H9 (cell line): ENCODE data around the gene HERPUD2. TPM values are rescaled to one million over a fixed set of nuclear protein-coding genes. Genes with fewer than 3 reads are reported as not detected.

Source experiments
- DNase-seq: peaks from one replicate; pipeline ENCODE4 v3.0.0-alpha.2; 2017
- H2AFZ ChIP-seq: one replicate; pipeline ENCODE4 v1.6.1; 2013; ENCODE audit warnings: mild to moderate bottlenecking, low read length, control low read depth, moderate library complexity
- H2AK5ac ChIP-seq: 2 replicates; pipeline ENCODE4 v1.6.1; 2013; ENCODE audit warnings: low read length, control low read depth, mixed read lengths; ENCODE audit not compliant: insufficient read length
- H2BK120ac ChIP-seq: one replicate; pipeline ENCODE4 v1.6.1; 2013; ENCODE audit warnings: low read depth, mild to moderate bottlenecking, low read length, control low read depth, inconsistent platforms; ENCODE audit not compliant: poor library complexity, severe bottlenecking
- H2BK12ac ChIP-seq: 2 replicates; pipeline ENCODE4 v1.6.1; 2013; ENCODE audit warnings: low read length, control low read depth, mixed read lengths, low read depth; ENCODE audit not compliant: insufficient read length
- H2BK15ac ChIP-seq: 2 replicates; pipeline ENCODE4 v1.6.1; 2013; ENCODE audit warnings: low read depth, low read length, control low read depth
- H2BK20ac ChIP-seq: one replicate; pipeline ENCODE4 v1.6.1; 2013; ENCODE audit warnings: low read depth, mild to moderate bottlenecking, low read length, control low read depth, inconsistent platforms; ENCODE audit not compliant: poor library complexity, severe bottlenecking
- H2BK5ac ChIP-seq: 2 replicates; pipeline ENCODE4 v1.6.1; 2013; ENCODE audit warnings: low read length, control low read depth, mixed read lengths; ENCODE audit not compliant: insufficient read length
- H3K14ac ChIP-seq: 2 replicates; pipeline ENCODE4 v1.6.1; 2013; ENCODE audit warnings: low read length, control low read depth; ENCODE audit not compliant: insufficient read depth
- H3K18ac ChIP-seq: 2 replicates; pipeline ENCODE4 v1.6.1; 2013; ENCODE audit warnings: low read depth, mild to moderate bottlenecking, mixed read lengths, low read length, control low read depth; ENCODE audit not compliant: insufficient read length
- H3K23ac ChIP-seq: 2 replicates; pipeline ENCODE4 v1.6.1; 2013; ENCODE audit warnings: low read length, control low read depth, mixed read lengths, low read depth; ENCODE audit not compliant: insufficient read length
- H3K23me2 ChIP-seq: 2 replicates; pipeline ENCODE4 v1.6.1; 2013; ENCODE audit warnings: low read depth, mild to moderate bottlenecking, mixed read lengths, low read length, control low read depth; ENCODE audit not compliant: insufficient read length, poor library complexity, severe bottlenecking
- H3K27ac ChIP-seq: 2 replicates; pipeline ENCODE4 v1.5.1; 2013; ENCODE audit warnings: low read length, control low read depth, mixed read lengths, low read depth; ENCODE audit not compliant: insufficient read length
- H3K27me3 ChIP-seq: 2 replicates; pipeline ENCODE4 v1.6.1; 2013; ENCODE audit warnings: low read length, control low read depth, inconsistent platforms; ENCODE audit not compliant: insufficient read depth
- H3K4ac ChIP-seq: 2 replicates; pipeline ENCODE4 v1.6.1; 2013; ENCODE audit warnings: low read depth, mild to moderate bottlenecking, control low read depth, inconsistent platforms, low read length, moderate library complexity
- H3K4me1 ChIP-seq: 2 replicates; pipeline ENCODE4 v1.6.1; 2013; ENCODE audit warnings: low read length, control low read depth, inconsistent platforms; ENCODE audit not compliant: insufficient read depth
- H3K4me2 ChIP-seq: 2 replicates; pipeline ENCODE4 v1.6.1; 2013; ENCODE audit warnings: low read length, control low read depth, mixed read lengths; ENCODE audit not compliant: insufficient read length, insufficient read depth
- H3K56ac ChIP-seq: 2 replicates; pipeline ENCODE4 v1.6.1; 2013; ENCODE audit warnings: low read depth, mild to moderate bottlenecking, mixed read lengths, low read length, control low read depth; ENCODE audit not compliant: insufficient read length
- H3K79me1 ChIP-seq: 2 replicates; pipeline ENCODE4 v1.6.1; 2013; ENCODE audit warnings: low read depth, mild to moderate bottlenecking, moderate library complexity, low read length, control low read depth, inconsistent platforms; ENCODE audit not compliant: insufficient read depth, poor library complexity, severe bottlenecking
- H3K79me2 ChIP-seq: 2 replicates; pipeline ENCODE4 v1.6.1; 2013; ENCODE audit warnings: low read length, control low read depth, inconsistent platforms; ENCODE audit not compliant: insufficient read depth
- H3K9ac ChIP-seq: 2 replicates; pipeline ENCODE4 v1.6.1; 2013; ENCODE audit warnings: low read length, control low read depth, mixed read lengths; ENCODE audit not compliant: insufficient read length; ENCODE audit errors: extremely low read depth
- H3K9me3 ChIP-seq: one replicate; pipeline ENCODE4 v1.6.1; 2013; ENCODE audit warnings: low read depth, low read length, inconsistent platforms; ENCODE audit not compliant: control insufficient read depth
- H3T11ph ChIP-seq: one replicate; pipeline ENCODE4 v1.6.1; 2013; ENCODE audit warnings: mild to moderate bottlenecking, low read length, control low read depth, inconsistent platforms
- H4K20me1 ChIP-seq: one replicate; pipeline ENCODE4 v1.6.1; 2013; ENCODE audit not compliant: control insufficient read depth, insufficient read length, insufficient read depth
- H4K5ac ChIP-seq: 2 replicates; pipeline ENCODE4 v1.6.1; 2013; ENCODE audit warnings: low read depth, mild to moderate bottlenecking, mixed read lengths, low read length, control low read depth; ENCODE audit not compliant: insufficient read length
- H4K8ac ChIP-seq: replicated peaks from 2 replicates; pipeline ENCODE4 v1.6.1; 2013; ENCODE audit warnings: low read length, control low read depth, mixed read lengths, low read depth; ENCODE audit not compliant: insufficient read length
- H4K91ac ChIP-seq: 2 replicates; pipeline ENCODE4 v1.6.1; 2013; ENCODE audit warnings: low read depth, mild to moderate bottlenecking, moderate library complexity, mixed read lengths, low read length, control low read depth; ENCODE audit not compliant: insufficient read length
- H3K27ac Mint-ChIP-seq, 3 experiments: 2 replicates in 2 of 3; 3 replicates in 1 of 3; pipeline ENCODE4 v1.8.0; 2020 to 2021; ENCODE audit warnings: mixed read lengths in 3 of 3, mild to moderate bottlenecking in 1 of 3, moderate library complexity in 1 of 3
- H3K27me3 Mint-ChIP-seq: 2 replicates; pipeline ENCODE4 v1.8.0; 2021; ENCODE audit warnings: low read depth, mild to moderate bottlenecking, moderate library complexity, mixed read lengths
- H3K36me3 Mint-ChIP-seq, 3 experiments: 2 replicates in 2 of 3; 3 replicates in 1 of 3; pipeline ENCODE4 v1.8.0; 2020 to 2021; ENCODE audit warnings: low read depth in 3 of 3, mixed read lengths in 3 of 3; ENCODE audit not compliant: insufficient read depth in 1 of 3
- H3K4me1 Mint-ChIP-seq, 2 experiments: 2 replicates each; pipeline ENCODE4 v1.8.0; 2020; ENCODE audit warnings: mixed read lengths in 2 of 2
- H3K4me3 Mint-ChIP-seq, 2 experiments: 2 replicates in 1 of 2; 3 replicates in 1 of 2; pipeline ENCODE4 v1.8.0; 2020 to 2021; ENCODE audit warnings: mild to moderate bottlenecking in 2 of 2, mixed read lengths in 2 of 2, moderate library complexity in 1 of 2
- H3K9me3 Mint-ChIP-seq, 2 experiments: 2 replicates in 1 of 2; 3 replicates in 1 of 2; pipeline ENCODE4 v1.8.0; 2020; ENCODE audit warnings: mild to moderate bottlenecking in 2 of 2, mixed read lengths in 2 of 2, moderate library complexity in 1 of 2
- CTCF ChIP-seq: fragments of 200-600 bp; sonication (generic); conservative IDR thresholded peaks from 3 replicates; pipeline ENCODE4 v1.8.0; 2021; ENCODE audit warnings: antibody characterized with exemption, mild to moderate bottlenecking
- WGBS: extraction: QIAGEN DNeasy Blood & Tissue Kit; methylation state at CpG from one replicate; pipeline ENCODE4 v1.1.7; 2013; ENCODE audit warnings: missing lambda C conversion rate, low lambda C conversion rate, mixed read lengths; ENCODE audit not compliant: insufficient read length; ENCODE audit errors: extremely low coverage; 5-methylcytosine and 5-hydroxymethylcytosine counted together
- total RNA-seq: library from RNA; stranded (reverse); gene quantifications from 2 replicates; pipeline ENCODE4 v1.2.1, GENCODE V29; 2021

HERPUD2 gene
- total RNA-seq, 1 experiment from 2014 or later = 17.0 TPM

GRCh38 chr7:35717516-35717915 is 22.6 kb upstream of the HERPUD2 start:
- H2BK12ac ChIP-seq = no peak overlapping the region
- no peak overlapping the region for H3K56ac ChIP-seq
- no peak overlapping the region for H3K23ac ChIP-seq
- no peak overlapping the region for H3T11ph ChIP-seq
- H3K27ac Mint-ChIP-seq = no peak overlapping the region
- no peak overlapping the region for H2BK5ac ChIP-seq
- no peaks in the 10 kb centered on the region for H3K9me3 ChIP-seq
- H3K4me3 Mint-ChIP-seq = no peak overlapping the region; a peak in 1 of 5 replicates
- H3K4me1 ChIP-seq = no peaks in the 10 kb centered on the region
- no peak overlapping the region for H2BK15ac ChIP-seq
- H4K20me1 ChIP-seq = no peaks in the 10 kb centered on the region
- no peak overlapping the region for H3K9ac ChIP-seq
- no peaks in the 10 kb centered on the region for H3K36me3 Mint-ChIP-seq
- H3K4ac ChIP-seq = no peak overlapping the region
- no peaks in the 10 kb centered on the region for H3K23me2 ChIP-seq
- no peak for TF ChIP-seq CTCF
- no peaks in the 10 kb centered on the region for H3K27me3 Mint-ChIP-seq
- H4K5ac ChIP-seq = no peak overlapping the region
- H4K8ac ChIP-seq = no peak overlapping the region
- no peaks in the 10 kb centered on the region for H3K79me1 ChIP-seq
- no peak overlapping the region for H2AK5ac ChIP-seq
- no peaks in the 10 kb centered on the region for H3K9me3 Mint-ChIP-seq
- no peak overlapping the region for H3K4me2 ChIP-seq
- WGBS = no CpG with 5 or more reads among the region's 6 CpGs
- H3K27me3 ChIP-seq = no peaks in the 10 kb centered on the region
- peaks cover 8 to 10% of the 10 kb centered on the region in 2 experiments for H3K4me1 Mint-ChIP-seq
- no peak overlapping the region for H2BK120ac ChIP-seq
- DNase-seq = no peak
- no peak overlapping the region for H3K14ac ChIP-seq
- H3K79me2 ChIP-seq = no peaks in the 10 kb centered on the region
- H3K27ac ChIP-seq = no peak overlapping the region
- no peak overlapping the region for H2AFZ ChIP-seq
- H3K18ac ChIP-seq = no peak overlapping the region
- no peak overlapping the region for H2BK20ac ChIP-seq
- H4K91ac ChIP-seq = no peak overlapping the region
